ENCODE data around the gene PHACTR2.

DNA sequence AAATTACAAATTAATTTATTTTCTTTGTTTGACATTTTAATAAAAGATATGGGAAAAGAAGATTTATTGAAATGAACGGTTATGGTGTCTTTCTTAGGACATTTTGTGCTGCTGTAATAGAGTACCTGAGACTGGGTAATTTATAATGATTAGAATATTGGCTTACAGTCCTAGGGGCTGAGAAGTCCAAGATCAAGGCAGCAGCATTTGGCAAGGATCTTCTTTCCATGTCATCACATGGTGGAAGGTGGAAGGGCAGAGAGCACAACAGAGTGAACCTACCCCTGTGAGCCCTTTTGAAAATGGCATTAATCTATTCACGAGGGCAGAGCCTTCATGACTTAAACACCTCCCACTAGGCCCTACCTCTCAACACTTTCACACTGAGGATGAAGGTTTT, 89.7 kb downstream of the PHACTR2 start:
- TF ChIP-seq CEBPB (IDR thresholded peaks at IDR 0.05) (no peak), YY1 (IDR thresholded peaks at IDR 0.05; ENCODE audit: low read depth) (no peak), EP300 (IDR thresholded peaks at IDR 0.05; ENCODE audit: borderline replicate concordance) (no peak), TCF12 (IDR thresholded peaks at IDR 0.05; ENCODE audit: low read depth) (no peak), TAF1 (IDR thresholded peaks at IDR 0.05; ENCODE audit: low read depth) (no peak), EGR1 (IDR thresholded peaks at IDR 0.05) (no peak)
- TF ChIP-seq, protein P1, sequence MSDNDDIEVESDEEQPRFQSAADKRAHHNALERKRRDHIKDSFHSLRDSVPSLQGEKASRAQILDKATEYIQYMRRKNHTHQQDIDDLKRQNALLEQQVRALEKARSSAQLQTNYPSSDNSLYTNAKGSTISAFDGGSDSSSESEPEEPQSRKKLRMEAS (IDR thresholded peaks at IDR 0.05), result no peak
- TF ChIP-seq, protein P2, sequence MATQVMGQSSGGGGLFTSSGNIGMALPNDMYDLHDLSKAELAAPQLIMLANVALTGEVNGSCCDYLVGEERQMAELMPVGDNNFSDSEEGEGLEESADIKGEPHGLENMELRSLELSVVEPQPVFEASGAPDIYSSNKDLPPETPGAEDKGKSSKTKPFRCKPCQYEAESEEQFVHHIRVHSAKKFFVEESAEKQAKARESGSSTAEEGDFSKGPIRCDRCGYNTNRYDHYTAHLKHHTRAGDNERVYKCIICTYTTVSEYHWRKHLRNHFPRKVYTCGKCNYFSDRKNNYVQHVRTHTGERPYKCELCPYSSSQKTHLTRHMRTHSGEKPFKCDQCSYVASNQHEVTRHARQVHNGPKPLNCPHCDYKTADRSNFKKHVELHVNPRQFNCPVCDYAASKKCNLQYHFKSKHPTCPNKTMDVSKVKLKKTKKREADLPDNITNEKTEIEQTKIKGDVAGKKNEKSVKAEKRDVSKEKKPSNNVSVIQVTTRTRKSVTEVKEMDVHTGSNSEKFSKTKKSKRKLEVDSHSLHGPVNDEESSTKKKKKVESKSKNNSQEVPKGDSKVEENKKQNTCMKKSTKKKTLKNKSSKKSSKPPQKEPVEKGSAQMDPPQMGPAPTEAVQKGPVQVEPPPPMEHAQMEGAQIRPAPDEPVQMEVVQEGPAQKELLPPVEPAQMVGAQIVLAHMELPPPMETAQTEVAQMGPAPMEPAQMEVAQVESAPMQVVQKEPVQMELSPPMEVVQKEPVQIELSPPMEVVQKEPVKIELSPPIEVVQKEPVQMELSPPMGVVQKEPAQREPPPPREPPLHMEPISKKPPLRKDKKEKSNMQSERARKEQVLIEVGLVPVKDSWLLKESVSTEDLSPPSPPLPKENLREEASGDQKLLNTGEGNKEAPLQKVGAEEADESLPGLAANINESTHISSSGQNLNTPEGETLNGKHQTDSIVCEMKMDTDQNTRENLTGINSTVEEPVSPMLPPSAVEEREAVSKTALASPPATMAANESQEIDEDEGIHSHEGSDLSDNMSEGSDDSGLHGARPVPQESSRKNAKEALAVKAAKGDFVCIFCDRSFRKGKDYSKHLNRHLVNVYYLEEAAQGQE (IDR thresholded peaks at IDR 0.05; ENCODE audit: low read depth), result no peak
- TF ChIP-seq, protein P3, sequence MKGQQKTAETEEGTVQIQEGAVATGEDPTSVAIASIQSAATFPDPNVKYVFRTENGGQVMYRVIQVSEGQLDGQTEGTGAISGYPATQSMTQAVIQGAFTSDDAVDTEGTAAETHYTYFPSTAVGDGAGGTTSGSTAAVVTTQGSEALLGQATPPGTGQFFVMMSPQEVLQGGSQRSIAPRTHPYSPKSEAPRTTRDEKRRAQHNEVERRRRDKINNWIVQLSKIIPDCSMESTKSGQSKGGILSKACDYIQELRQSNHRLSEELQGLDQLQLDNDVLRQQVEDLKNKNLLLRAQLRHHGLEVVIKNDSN (IDR thresholded peaks at IDR 0.05), result no peak

All from Ishikawa (cell line).